ENCODE measurements around the gene JAKMIP2.

GRCh38 chr5:147733075-147733474 lies 49.5 kb downstream of the JAKMIP2 start:
- TF ChIP-seq CTCF (conservative IDR thresholded peaks at IDR 0.05) (no peak), EZH2 (IDR thresholded peaks at IDR 0.05; ENCODE audit: low read depth) (no peak)
